HG02588 (cell line): ENCODE results near the gene ST3GAL3.

ENCODE experiments used
- ATAC-seq: cut with Tn5 transposase; IDR thresholded peaks from one replicate; pipeline ENCODE4 v1.9.1; 2021; ENCODE audit warnings: mild to moderate bottlenecking, moderate library complexity; ENCODE audit not compliant: unreplicated experiment

The ST3GAL3 gene

DNA sequence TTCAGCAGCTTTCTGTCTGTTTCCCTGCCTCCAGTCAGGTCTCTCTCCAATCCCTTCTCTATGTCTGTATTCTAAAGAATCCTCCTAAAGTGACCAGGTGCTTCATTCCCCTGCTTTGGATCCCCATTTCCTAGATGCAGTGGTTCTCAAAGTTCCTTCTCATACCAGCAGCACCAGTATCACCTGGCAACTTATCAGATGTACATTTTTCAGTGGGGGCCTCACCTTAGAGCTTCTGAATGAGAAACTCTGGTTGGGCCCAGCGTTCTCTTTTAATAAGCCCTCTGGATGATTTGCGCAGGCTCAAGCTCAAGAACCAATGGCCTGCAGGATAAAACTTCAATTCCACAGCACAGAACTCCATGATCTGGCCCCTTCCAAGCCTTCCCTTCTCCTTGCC, 200.9 kb downstream of the ST3GAL3 start:
- ATAC-seq, result no peak

DNA sequence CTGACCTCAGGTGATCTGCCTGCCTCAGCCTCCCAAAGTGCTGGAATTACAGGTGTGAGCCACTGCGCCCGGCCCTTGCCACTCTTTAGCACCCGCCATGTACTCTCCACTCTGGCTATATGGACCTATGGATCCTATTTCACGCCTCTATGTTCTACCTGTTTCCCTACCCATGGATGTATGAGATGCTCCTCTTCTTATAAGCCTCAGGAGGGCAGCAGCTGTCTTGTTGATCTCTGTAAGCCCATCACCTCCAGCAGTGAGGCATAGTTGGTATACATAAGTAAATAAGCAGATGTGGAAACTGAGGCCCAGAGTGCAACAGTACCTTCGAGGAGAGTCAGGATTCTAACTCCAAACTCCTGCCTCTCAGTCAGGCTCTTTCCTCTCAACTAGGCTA, 201.5 kb downstream of the ST3GAL3 start:
- ATAC-seq, result no peak

DNA sequence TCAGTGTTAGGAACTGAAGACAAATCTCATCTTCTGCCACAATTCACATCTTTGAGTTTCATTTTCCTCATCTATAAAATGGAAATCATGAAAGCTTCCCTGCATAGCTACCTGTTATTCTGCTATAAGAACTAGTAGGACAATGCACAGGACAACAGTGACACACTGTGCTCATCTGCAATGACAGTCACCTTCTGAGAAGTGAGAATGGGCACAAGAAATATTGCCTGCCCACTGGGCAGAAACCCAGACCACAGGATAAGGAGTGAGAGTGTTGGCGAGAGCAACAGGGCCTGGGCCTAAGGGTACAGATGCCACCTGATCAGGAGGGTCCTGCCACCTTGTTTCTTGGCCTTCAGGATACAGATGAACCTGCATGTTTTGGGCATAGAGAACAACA, 203.0 kb downstream of the ST3GAL3 start:
- no peak for ATAC-seq

DNA sequence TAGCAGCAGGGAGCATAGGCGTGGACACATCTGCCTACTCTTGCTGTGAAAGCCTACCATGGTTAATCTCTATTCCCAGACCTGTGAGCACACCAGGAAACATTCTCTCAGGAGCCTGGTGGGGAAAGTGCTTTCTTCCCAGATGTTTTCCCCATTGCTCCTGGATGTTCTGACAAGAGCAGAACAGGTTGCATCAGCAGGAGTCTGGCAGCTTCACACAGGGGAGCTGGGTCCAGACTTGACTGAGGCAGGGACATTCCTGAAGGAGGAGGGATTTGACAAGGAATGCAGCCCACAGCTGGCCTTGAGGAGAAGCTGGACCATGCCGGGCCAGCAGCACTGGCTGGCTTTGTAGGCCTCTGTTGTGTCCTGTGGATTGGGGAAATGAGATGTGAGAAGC, 205.3 kb downstream of the ST3GAL3 start:
- ATAC-seq, result no peak

DNA sequence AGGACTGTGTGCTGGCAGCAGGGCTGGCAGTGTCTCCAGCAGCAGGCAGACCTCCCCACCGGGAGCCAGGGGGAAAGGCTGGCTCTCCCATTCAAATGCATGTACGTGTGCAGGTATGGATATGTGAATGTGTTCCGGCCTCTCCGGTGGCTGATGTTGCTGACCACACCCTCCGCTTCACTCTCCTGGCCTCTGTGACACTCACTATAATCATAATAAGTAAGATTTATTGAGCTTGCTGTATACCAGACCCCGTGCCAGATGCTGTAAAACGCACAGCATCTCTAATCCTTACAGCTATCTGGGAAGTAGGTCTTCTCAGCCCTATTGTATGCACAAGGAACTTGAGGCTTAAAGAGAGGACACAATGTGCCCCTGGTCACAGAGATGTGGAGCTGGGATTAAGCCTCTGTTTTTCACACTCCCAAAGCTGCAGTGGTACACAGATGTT, 205.7 kb downstream of the ST3GAL3 start:
- no peak for ATAC-seq

DNA sequence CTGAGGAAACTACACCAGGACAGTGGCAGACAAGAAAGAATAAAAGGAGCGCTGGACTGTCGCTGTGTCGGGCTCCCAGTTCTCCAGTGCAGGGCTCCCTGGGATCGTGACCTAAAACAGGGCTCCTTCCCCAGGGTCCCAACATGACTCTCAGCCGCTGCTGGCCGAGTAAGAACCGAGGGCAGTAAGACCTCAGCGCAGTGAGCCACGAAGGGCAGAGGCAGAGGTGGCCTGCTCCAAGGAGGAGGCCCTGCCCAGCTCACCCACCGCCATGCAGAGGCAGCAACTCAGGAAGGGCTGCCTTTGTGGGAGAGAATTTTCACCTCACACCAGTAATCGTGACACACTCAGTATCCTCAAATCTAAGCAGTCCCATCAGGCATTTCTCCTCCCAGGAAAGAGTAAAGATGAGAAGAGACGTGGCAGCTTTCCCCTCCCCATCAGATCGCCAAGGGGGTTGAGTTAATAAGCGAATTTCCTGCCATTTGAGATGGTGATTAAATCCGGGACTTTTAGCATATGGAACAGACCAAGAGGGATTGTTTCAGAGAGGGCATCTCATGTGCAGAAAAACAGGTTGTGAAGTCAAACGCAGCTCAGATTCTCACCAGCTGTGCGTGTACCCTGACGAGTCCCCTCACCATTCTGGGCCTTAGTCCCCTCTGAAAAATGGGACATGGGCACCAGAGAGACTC, 206.5 kb downstream of the ST3GAL3 start:
- ATAC-seq, result no peak

- no peak for ATAC-seq
These were observed 207.5 kb downstream of the ST3GAL3 start for GRCh38 chr1:43914576-43915525.

DNA sequence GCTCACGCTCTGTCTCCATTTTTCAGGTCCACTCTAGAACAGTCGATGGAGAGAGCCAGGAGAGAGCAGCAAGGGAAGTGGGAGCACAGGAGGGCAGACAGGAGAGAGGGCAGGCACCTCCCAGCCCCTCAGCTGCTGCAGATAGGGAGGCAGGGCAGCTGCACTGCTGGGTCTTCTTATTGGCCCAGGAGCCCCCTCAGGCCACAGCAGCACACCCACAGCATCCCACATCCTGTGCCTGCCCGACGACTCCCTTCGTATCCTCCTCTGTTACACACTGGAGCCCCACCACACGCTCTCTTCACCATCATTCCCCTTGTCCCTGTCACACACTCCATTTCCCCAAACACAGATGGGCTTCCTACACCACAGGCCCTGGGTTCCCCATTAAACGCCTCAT, 212.6 kb downstream of the ST3GAL3 start:
- ATAC-seq, result no peak

DNA sequence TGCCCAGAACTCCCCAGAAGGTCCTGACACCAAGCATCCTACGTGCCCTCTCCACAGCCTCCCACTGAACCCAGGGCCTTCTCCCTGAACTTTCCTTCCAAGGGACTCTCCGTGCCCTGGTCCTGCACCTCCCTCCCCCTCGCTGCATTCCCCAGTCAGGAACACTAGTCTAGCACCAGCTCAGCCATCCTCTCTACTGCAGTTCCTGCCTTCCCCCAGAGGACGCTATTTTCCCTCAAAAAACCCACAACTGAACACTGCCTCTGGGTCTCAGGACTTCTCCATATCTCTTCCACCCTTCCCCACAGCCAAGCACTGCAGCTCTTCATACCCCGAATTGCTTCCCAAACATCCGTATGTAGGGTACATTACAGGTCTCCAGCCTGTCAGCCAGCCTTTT, 213.7 kb downstream of the ST3GAL3 start:
- no peak for ATAC-seq

GRCh38 chr1:43924516-43924915, 217.2 kb downstream of the ST3GAL3 start:
- no peak for ATAC-seq

- no peak for ATAC-seq
These were observed 218.5 kb downstream of the ST3GAL3 start for GRCh38 chr1:43925846-43926245.

DNA sequence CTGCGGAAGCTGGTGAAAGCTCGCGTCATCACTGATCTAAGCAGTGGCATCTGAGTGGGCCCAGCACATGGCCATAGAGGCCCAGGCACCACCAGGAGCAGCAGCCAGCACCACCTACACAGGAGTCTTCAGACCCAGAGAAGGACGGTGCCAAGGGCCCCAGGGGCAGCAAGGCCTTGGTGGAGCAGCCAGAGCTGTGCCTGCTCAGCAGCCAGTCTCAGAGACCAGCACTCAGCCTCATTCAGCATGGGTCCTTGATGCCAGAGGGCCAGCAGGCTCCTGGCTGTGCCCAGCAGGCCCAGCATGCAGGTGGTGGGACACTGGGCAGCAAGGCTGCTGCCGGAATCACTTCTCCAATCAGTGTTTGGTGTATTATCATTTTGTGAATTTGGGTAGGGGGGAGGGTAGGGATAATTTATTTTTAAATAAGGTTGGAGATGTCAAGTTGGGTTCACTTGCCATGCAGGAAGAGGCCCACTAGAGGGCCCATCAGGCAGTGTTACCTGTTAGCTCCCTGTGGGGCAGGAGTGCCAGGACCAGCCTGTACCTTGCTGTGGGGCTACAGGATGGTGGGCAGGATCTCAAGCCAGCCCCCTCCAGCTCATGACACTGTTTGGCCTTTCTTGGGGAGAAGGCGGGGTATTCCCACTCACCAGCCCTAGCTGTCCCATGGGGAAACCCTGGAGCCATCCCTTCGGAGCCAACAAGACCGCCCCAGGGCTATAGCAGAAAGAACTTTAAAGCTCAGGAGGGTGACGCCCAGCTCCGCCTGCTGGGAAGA, 223.0 kb downstream of the ST3GAL3 start:
- no peak for ATAC-seq

- no peak for ATAC-seq
These were observed 223.6 kb downstream of the ST3GAL3 start for GRCh38 chr1:43930949-43931275.

DNA sequence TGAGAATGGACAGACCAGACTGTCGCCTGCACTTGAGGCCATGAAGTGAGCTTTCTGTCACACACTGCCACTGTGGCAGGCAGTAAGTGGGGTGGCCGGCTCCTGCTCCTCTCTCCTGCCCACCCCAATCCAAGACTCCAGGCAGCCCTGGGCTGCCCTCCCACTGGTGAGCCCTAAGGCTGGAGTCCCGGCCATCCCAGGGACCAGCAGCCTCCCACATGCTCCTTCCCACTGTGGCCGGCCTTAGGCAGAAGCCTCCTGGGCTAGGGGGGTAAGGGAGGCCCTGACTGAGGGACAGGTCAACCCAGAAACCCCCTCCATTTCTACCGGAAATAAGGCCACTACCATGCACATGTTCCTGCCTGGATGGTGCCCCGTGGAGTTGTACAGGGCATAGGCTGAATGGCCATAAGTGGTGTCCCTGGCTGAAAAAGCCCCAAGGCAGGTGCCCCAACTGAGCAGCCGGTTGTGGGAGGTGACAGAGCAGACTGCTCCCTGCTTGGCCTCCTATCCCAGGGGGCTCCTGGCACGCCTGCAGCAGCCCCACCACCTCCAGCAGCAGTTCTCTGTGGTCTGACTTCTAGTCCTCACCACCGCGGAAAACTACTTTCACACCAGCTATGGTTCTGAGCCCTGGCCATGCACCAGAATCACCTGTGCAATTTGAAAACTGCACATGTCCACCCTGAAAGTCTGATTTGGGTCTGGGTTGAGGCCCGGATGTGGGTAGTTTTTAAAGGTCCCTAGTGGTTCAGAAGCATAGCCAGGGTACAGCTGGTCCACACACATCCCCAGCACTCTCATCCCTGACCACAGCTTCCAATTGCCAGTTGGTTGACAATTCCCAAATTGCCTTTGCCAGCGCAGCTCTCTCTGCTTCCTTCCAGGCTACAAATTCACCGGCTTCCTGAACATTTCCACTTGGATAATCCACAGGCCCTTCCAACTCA, 224.7 kb downstream of the ST3GAL3 start:
- no peak for ATAC-seq

DNA sequence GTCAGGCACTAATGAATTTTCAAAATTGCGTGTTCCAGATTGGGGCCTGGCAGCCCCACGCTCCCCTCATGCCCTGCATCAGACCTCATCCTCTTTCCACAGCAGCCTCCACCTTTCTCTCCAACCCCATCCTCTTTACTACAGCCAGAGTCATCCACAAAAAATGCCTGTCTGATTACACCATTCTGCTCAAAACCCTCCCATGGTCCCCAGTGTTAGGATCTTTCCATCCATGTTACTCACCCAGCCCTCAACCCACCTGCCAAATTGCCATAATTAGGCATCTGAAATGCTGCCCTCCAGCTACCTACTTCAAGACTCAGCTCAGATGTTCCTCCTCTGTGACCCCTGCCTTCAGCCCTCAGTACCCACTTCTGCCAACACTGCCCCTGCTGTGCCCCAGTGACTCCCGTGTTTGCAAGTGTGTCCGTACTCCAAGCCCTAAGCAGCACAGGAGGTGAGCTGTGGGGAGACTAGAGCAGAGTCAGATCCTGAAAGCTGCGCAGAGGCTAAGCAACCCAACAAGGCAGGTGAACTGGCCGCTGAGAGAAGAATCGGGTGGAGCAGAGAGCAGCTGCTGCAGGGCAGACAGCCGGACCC, 225.6 kb downstream of the ST3GAL3 start:
- ATAC-seq, result no peak

GRCh38 chr1:43933386-43934100, 226.2 kb downstream of the ST3GAL3 start, which contains the start of gene ARTN:
Gene ARTN (plus strand): TSS chr1:43933801. CDS start chr1:43935657, 1,856 bp downstream.
- no peak for ATAC-seq

GRCh38 chr1:43934101-43934985, 227.0 kb downstream of the ST3GAL3 start:
- no peak for ATAC-seq

- ATAC-seq, result no peak
These were observed 227.6 kb downstream of the ST3GAL3 start for GRCh38 chr1:43934986-43935324.
